Skeletal muscle satellite cell (primary cell): ENCODE data around the gene DDX31.
A peak's percentile ranks its signal among the peaks of the same experiment; 100 is the strongest.

Source experiments
- H3K27me3 ChIP-seq: 2 replicates; pipeline ENCODE4 v1.7.0; 2013; ENCODE audit warnings: low read length; ENCODE audit not compliant: control insufficient read depth, insufficient read depth
- H3K36me3 ChIP-seq: 2 replicates; pipeline ENCODE4 v1.7.0; 2013; ENCODE audit warnings: mild to moderate bottlenecking, control low read depth, low read length; ENCODE audit not compliant: insufficient read depth
- H3K4me1 ChIP-seq: 2 replicates; pipeline ENCODE4 v1.7.0; 2013; ENCODE audit warnings: low read length; ENCODE audit not compliant: control insufficient read depth, insufficient read depth
- H3K4me2 ChIP-seq: 2 replicates; pipeline ENCODE4 v1.7.0; 2013; ENCODE audit warnings: mild to moderate bottlenecking, low read length
- H3K4me3 ChIP-seq: 2 replicates; pipeline ENCODE4 v1.7.0; 2013; ENCODE audit warnings: low read length
- H3K9ac ChIP-seq: 2 replicates; pipeline ENCODE4 v1.7.0; 2013; ENCODE audit warnings: mild to moderate bottlenecking, low read depth, low read length, moderate library complexity
- H3K9me3 ChIP-seq: replicated peaks from 2 replicates; pipeline ENCODE4 v1.7.0; 2013; ENCODE audit warnings: mild to moderate bottlenecking, control low read depth, low read length

The DDX31 gene

GRCh38 chr9:132592451-132592850 lies 77.3 kb downstream of the DDX31 start:
- no peak overlapping the region for H3K9ac ChIP-seq
- H3K36me3 ChIP-seq, result peaks cover 17% of the 10 kb centered on the region
- no peak overlapping the region for H3K4me3 ChIP-seq
- no peaks in the 10 kb centered on the region for H3K9me3 ChIP-seq
- H3K4me1 ChIP-seq, result no peaks in the 10 kb centered on the region
- H3K27me3 ChIP-seq, result peaks cover 46% of the 10 kb centered on the region
- H3K4me2 ChIP-seq, result no peak overlapping the region

GRCh38 chr9:132591751-132592314 lies 78.0 kb downstream of the DDX31 start:
- H3K4me3 ChIP-seq, result no peak overlapping the region
- no peaks in the 10 kb centered on the region for H3K9me3 ChIP-seq
- H3K27me3 ChIP-seq, result peaks cover 52% of the 10 kb centered on the region
- H3K4me1 ChIP-seq, result no peaks in the 10 kb centered on the region
- peaks cover 17% of the 10 kb centered on the region for H3K36me3 ChIP-seq
- no peak overlapping the region for H3K9ac ChIP-seq
- H3K4me2 ChIP-seq, result no peak overlapping the region

- Histone ChIP-seq H3K36me3 (peaks cover 14% of the 10 kb centered on the region), H3K9ac (no peak overlapping the region), H3K4me1 (no peaks in the 10 kb centered on the region), H3K4me2 (no peak overlapping the region), H3K4me3 (no peak overlapping the region), H3K9me3 (no peaks in the 10 kb centered on the region), H3K27me3 (peaks cover 58% of the 10 kb centered on the region)
Observed at GRCh38 chr9:132591244-132591643, 78.5 kb downstream of the DDX31 start.

- H3K9me3 ChIP-seq, result no peaks in the 10 kb centered on the region
- no peaks in the 10 kb centered on the region for H3K4me1 ChIP-seq
- H3K27me3 ChIP-seq, result peaks cover 65% of the 10 kb centered on the region
- H3K36me3 ChIP-seq, result peaks cover 12% of the 10 kb centered on the region
- no peak overlapping the region for H3K4me2 ChIP-seq
- H3K4me3 ChIP-seq, result no peak overlapping the region
- no peak overlapping the region for H3K9ac ChIP-seq
Observed at GRCh38 chr9:132590318-132591182, 79.2 kb downstream of the DDX31 start.

- H3K9ac ChIP-seq, result no peak overlapping the region
- no peak overlapping the region for H3K4me3 ChIP-seq
- peaks cover 71% of the 10 kb centered on the region for H3K27me3 ChIP-seq
- no peaks in the 10 kb centered on the region for H3K4me1 ChIP-seq
- peaks cover 8% of the 10 kb centered on the region for H3K36me3 ChIP-seq
- no peak overlapping the region for H3K4me2 ChIP-seq
- no peaks in the 10 kb centered on the region for H3K9me3 ChIP-seq
Observed at GRCh38 chr9:132590037-132590317, 79.8 kb downstream of the DDX31 start.

GRCh38 chr9:132589148-132590036 lies 80.4 kb downstream of the DDX31 start:
- H3K9me3 ChIP-seq, result no peaks in the 10 kb centered on the region
- H3K4me3 ChIP-seq, result no peak overlapping the region
- no peak overlapping the region for H3K9ac ChIP-seq
- no peaks in the 10 kb centered on the region for H3K4me1 ChIP-seq
- H3K36me3 ChIP-seq, result peaks cover 8% of the 10 kb centered on the region
- H3K4me2 ChIP-seq, result peak overlapping the region; percentile 19
- H3K27me3 ChIP-seq, result peaks cover 77% of the 10 kb centered on the region

GRCh38 chr9:132588501-132589147 lies 81.2 kb downstream of the DDX31 start:
- H3K27me3 ChIP-seq, result peaks cover 83% of the 10 kb centered on the region
- H3K9ac ChIP-seq, result no peak overlapping the region
- H3K9me3 ChIP-seq, result no peaks in the 10 kb centered on the region
- H3K36me3 ChIP-seq, result peaks cover 3% of the 10 kb centered on the region
- H3K4me2 ChIP-seq, result no peak overlapping the region
- no peak overlapping the region for H3K4me3 ChIP-seq
- no peaks in the 10 kb centered on the region for H3K4me1 ChIP-seq

GRCh38 chr9:132588098-132588497 lies 81.7 kb downstream of the DDX31 start:
- Histone ChIP-seq H3K27me3 (peaks cover 89% of the 10 kb centered on the region), H3K4me3 (no peak overlapping the region), H3K9me3 (no peaks in the 10 kb centered on the region), H3K9ac (no peak overlapping the region), H3K4me1 (no peaks in the 10 kb centered on the region), H3K4me2 (no peak overlapping the region), H3K36me3 (peaks cover 2% of the 10 kb centered on the region)

GRCh38 chr9:132587592-132587955 lies 82.2 kb downstream of the DDX31 start:
- no peak overlapping the region for H3K9ac ChIP-seq
- no peaks in the 10 kb centered on the region for H3K4me1 ChIP-seq
- no peak overlapping the region for H3K4me3 ChIP-seq
- no peaks in the 10 kb centered on the region for H3K9me3 ChIP-seq
- peaks cover 94% of the 10 kb centered on the region for H3K27me3 ChIP-seq
- H3K4me2 ChIP-seq, result no peak overlapping the region
- no peaks in the 10 kb centered on the region for H3K36me3 ChIP-seq

- Histone ChIP-seq H3K4me1 (no peaks in the 10 kb centered on the region), H3K4me3 (no peak overlapping the region), H3K4me2 (no peak overlapping the region), H3K27me3 (peaks cover 94% of the 10 kb centered on the region), H3K9ac (no peak overlapping the region), H3K36me3 (no peaks in the 10 kb centered on the region), H3K9me3 (no peaks in the 10 kb centered on the region)
Observed at GRCh38 chr9:132586830-132587591, 82.8 kb downstream of the DDX31 start.
